Nucleus accumbens (tissue), 56 donors: Measurements from ENCODE around the gene XXYLT1.
"Not testable (repeated sequence)": the region's sequence is repeated elsewhere in the genome, so short reads cannot be mapped to it uniquely, and the experiment has no call there.

Experiments
- DNase-seq, 56 donors: peaks; one replicate each; lab custom pipeline; 2025; lab: John Stamatoyannopoulos, UW

XXYLT1 gene

GRCh38 chr3:195236801-195237570 is 34.0 kb downstream of the XXYLT1 start:
- no peak for DNase-seq

DNA sequence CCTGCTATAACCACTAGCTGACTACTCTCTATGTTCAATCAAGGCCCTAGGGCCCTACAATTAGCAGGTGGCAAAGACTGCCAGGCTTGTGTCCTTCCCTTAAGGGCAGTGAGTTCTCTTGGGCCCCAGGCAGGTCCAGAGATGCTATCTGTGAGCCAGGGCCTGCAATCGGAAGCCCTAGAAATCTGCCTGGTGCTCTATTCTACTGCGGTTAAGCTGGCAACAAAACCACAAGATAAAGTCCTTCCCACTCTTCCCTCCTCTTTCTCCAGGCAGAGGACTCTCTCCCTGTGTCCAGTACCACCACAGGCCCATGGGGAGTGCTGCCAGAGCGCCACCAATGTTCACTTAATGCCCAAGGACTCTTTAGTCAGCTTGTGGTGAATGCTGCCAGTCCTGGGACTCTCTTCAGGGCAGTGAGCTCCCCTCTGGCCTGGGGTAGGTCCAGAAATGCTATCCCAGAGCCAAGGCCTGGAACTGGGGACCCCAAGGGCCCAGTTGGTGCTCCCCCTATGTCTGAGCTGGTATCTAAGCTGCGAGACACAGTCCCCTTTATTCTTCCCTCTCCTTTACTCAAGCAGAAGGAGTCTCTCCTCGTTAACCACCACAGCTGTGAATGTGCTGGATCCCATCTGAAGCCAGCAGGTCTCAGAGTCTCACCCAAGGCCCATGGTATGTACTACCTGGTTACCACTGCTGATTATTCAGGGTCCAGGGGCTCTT is 34.7 kb downstream of the XXYLT1 start:
- no peak for DNase-seq

DNA sequence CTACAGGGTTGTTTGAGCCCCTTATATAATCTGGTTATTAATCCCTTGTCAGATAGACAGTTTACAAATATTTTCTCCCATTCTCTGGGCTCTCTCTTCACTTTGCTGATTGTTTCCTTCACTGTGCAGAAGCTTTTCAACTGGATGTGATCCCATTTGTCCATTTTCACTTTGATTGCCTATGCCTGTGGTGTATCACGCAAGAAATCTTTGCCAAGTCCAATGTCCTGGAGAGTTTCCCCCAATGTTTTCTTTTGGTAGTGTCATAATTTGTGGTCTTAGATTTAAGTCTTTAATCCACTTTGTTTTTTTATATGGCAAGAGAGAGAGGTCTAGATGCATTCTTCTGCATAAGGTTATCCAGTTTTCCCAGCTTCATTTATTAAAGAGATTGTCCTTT is 40.7 kb downstream of the XXYLT1 start:
- DNase-seq, result no peak

DNA sequence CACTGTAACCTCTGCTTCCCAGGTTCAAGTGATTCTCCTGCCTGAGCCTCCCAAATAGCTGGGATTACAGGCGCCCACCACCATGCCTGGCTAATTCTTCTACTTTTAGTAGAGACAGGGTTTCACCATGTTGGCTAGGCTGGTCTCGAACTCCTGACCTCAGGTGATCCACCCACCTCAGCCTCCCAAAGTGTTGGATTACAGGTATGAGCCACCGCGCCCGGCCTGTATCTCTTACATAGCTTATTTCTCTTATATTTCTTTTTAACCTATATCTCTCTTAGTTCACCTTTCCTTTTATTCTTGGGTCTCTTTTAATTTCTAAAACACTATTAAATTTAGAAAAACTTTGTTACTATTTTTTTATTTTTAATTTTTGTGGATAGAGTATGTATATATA is 42.1 kb downstream of the XXYLT1 start:
- DNase-seq, result not testable (repeated sequence)

GRCh38 chr3:195227871-195228270 is 43.1 kb downstream of the XXYLT1 start:
- DNase-seq, result no peak

GRCh38 chr3:195226900-195227447 is 44.0 kb downstream of the XXYLT1 start:
- DNase-seq, result no peak

DNA sequence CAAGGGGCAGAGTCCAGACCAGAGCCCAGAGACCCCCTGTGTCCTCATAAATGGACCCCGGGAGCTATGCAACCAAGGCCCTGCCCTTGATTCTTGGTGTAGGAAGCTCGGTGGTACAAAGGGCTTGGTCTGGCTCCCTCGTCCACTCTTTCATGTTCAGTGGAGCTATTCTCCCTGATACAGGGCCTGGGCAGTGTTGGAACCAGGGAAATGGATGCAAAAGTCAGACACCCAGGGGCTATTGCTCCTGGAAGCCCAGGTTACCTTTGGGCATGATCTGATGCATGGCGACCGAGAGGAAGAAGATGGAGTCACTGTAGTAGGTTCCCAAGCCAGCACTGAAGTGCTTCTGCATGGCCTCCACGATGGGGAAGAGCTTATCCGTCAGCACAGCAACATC is 44.5 kb downstream of the XXYLT1 start:
- no peak for DNase-seq

DNA sequence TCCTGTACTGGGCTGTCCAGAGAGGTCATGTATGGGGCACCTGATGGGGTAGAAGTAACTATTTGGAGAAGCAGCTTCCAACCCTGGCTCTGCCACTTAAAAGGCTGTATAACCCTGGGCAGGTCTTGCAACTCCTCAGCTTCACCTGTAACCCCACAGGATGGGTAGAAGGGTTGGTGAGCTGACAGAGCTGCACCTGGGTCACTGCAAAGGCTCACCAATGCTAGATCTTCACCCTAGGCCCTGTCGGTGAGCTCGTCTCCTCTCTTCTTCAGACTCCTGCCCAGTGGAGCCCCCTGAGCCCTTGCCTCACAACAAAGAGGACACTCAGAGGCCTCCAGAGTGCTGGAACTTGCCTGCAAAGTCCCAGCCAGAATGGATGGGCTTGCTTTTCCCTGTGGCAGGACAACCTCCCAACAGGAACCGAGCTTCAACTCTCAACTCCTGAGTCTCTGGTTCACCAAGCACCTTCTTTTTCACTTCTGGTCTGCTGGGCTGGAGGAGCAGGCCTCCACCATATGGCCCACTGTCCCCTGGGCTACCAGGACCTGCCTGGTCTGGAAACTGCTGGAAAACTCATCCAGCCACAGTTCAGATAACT is 45.9 kb downstream of the XXYLT1 start:
- DNase-seq, result no peak

- DNase-seq, result no peak
These were observed 46.6 kb downstream of the XXYLT1 start for GRCh38 chr3:195224156-195224979.

DNA sequence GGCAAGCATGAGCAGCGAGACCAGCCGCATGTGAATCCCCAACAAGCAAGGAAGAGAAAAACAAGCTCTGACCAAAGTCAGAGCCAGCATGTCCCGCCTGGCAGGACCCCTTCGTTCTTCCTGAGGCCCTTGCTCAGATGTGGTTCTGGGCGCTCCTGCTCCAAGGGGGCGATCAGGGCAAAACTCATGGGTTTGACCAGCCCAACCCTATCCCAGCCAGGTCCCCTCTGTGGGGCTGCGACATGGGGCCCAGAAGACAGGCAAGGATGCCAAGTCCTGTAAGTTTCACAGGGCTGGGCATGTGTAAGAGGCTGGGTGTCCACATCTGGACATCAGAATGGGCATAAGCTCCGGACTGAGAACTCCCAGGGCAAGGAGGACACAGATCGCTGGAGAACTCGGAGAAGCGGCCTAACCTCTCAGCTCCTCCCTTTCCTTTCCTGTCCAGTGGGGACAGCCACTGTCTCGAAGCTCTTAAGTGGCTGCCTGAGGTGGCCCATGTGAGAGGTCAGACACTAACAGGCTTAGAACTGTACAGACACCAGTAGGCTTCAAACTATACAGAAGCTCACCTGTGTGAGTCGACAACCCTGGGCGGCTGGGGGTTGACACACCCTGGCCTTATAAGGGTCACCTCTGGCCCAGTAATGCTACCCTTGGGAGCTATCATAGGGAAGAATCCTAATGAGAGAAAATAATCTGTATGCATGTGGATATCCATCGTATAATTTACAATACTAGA is 48.9 kb downstream of the XXYLT1 start:
- no peak for DNase-seq

- DNase-seq, result peak in 10 of 56 donors; percentile 3 to 48 (median 20)
These were observed 49.7 kb downstream of the XXYLT1 start for GRCh38 chr3:195221015-195221853.

DNA sequence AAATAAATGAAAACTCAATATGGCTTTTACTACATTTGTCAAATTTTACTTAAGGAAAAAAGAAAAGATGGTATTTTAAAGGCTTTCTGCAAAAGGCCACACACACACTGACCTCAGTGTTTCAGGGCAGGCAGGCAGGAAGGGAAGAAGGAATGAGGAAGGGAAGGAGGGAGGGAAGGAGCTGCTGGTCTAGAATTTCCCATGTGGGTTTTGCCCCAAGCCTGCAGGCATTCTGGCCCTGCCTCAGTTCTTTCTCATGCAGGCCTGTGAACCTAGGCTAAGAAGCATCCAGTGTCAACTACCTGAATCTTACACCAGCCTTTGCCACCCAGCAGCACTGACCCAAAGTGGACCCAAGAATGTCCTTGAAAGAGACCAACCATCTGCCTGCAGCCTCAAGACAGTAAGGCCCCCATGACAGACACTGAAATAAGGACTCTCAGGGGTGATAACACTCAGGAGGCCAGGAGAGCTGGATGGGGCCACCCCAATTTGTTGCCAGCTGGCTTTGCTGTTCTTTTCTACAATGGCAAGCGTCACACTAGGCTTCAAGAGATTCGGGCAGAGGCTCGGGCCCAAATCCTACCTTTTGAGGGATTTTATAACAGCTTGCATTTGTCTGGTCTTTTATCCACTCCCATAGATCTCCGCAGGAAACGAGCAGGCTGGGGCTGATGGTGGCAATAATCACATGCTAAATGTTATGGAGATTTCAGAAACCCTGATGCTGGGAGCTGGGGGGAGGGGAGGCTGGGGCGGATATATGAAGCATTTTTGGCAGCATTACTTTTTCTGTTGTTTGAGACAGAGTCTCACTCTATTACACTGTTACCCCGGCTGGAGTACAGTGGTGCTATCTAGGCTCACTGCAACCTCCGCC is 51.4 kb downstream of the XXYLT1 start:
- no peak for DNase-seq

GRCh38 chr3:195218331-195218730 is 52.6 kb downstream of the XXYLT1 start:
- not testable (repeated sequence) for DNase-seq

DNA sequence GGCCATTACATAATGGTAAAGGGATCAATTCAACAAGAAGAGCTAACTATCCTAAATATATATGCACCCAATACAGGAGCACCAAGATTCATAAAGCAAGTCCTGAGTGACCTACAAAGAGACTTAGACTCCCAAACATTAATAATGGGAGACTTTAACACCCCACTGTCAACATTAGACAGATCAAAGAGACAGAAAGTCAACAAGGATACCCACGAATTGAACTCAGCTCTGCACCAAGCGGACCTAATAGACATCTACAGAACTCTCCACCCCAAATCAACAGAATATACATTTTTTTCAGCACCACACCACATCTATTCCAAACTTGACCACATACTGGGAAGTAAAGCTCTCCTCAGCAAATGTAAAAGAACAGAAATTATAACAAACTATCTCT is 55.4 kb downstream of the XXYLT1 start:
- not testable (repeated sequence) for DNase-seq

DNA sequence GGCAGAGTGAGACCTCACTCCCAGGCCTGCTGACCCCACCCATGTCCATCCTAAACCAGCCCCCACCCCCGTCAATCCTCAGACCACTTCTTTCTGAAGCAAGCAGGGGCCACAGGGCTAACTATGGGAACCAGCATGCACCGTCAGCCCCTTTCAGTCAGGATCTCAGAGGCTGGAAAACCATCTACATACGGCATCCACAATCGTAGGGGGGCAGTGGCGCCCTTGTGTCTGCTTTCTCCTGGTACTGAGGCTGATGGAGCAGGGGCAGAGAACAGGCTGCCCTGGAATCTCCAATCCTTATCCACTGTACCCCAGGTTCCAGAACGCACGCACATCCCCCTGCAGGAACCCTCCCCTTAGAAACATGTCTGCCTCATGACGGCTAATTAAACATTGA is 56.6 kb downstream of the XXYLT1 start:
- DNase-seq, result no peak

- no peak for DNase-seq
These were observed 57.2 kb downstream of the XXYLT1 start for GRCh38 chr3:195213639-195214315.

GRCh38 chr3:195212749-195213375 is 58.1 kb downstream of the XXYLT1 start:
- no peak for DNase-seq
